AG04449 (cell line): ENCODE data around the gene C18orf54.

Source experiments
- CTCF ChIA-PET: fragments of 350-600 bp; formaldehyde crosslinking; extraction: SDS; loops from one replicate; lab custom pipeline; 2021; ENCODE audit warnings: antibody characterized with exemption; lab: Yijun Ruan, JAX
- POLR2A ChIA-PET: fragments of 400-600, 350-600 bp; formaldehyde crosslinking; extraction: SDS; loops from one replicate; lab custom pipeline; 2020; ENCODE audit warnings: antibody characterized with exemption, inconsistent platforms; lab: Yijun Ruan, JAX
- DNase-seq: peaks from one replicate; pipeline ENCODE4 v3.0.0-alpha.2; 2010; ENCODE audit warnings: low read depth, low spot score
- H3K4me3 ChIP-seq: 2 replicates; pipeline ENCODE4 v1.5.1; 2011; ENCODE audit warnings: low read depth, mild to moderate bottlenecking, control low read depth, low read length
- TF ChIP-seq, protein P1 (sequence below): IDR thresholded peaks from one replicate; pipeline ENCODE4 v1.5.1; 2011; ENCODE audit warnings: mild to moderate bottlenecking, moderate library complexity, low read length, control low read depth, inconsistent platforms; ENCODE audit not compliant: insufficient read depth; ENCODE audit errors: missing control alignments

Gene C18orf54

DNA sequence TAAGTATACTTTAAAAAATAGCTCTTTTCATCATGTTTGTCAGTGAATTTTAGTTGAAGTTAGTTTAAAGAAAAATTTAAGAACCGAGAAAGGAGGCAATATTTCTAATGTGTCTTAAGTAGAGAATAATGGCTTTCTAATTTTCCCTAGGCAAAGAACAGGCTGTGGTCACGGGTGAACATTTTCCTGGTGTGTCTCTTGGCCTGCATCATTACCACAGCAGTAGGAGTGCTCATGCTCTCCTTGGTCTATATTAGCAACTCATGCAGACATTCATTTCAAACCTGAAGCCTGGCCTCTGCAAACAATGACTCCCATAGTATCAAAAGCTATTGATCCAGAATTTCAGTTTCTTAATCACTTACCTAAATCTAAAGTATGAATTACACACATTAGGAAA is 57.4 kb downstream of the C18orf54 start:
- DNase-seq, result no peak
- no peak overlapping the region for H3K4me3 ChIP-seq
- POLR2A ChIA-PET, result no interaction called here
- TF ChIP-seq, protein P1, sequence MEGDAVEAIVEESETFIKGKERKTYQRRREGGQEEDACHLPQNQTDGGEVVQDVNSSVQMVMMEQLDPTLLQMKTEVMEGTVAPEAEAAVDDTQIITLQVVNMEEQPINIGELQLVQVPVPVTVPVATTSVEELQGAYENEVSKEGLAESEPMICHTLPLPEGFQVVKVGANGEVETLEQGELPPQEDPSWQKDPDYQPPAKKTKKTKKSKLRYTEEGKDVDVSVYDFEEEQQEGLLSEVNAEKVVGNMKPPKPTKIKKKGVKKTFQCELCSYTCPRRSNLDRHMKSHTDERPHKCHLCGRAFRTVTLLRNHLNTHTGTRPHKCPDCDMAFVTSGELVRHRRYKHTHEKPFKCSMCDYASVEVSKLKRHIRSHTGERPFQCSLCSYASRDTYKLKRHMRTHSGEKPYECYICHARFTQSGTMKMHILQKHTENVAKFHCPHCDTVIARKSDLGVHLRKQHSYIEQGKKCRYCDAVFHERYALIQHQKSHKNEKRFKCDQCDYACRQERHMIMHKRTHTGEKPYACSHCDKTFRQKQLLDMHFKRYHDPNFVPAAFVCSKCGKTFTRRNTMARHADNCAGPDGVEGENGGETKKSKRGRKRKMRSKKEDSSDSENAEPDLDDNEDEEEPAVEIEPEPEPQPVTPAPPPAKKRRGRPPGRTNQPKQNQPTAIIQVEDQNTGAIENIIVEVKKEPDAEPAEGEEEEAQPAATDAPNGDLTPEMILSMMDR, result no peak
- CTCF ChIA-PET, result interaction anchor here (1.6 to 2.1 kb wide), 2 partner anchors 23 to 30 kb away, joined by 5 to 6 read pairs; no protein-coding TSS in a partner anchor

DNA sequence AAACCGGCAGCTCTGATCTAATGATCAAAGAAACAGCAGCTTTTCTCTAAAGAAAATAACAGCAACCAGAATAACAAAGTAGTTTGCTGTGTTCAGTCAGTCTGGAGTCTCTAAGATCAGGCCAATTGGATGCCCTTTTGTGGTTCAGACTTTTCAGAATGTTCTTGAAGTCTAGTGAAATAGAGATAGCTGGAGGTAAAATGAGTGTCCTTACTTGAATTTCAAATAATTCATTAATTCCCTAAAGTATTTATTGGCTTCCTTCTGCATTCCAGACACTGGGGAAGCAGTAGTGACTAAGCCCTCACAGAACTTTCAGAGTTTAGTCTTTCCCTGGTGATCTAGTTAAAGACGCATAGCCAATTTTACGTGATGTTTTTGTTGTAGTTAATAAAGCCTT is 58.7 kb downstream of the C18orf54 start:
- DNase-seq, result peak; percentile 42
- ChIA-PET POLR2A (no interaction called here), CTCF (interaction anchor here (1.5 to 2.5 kb wide), 3 partner anchors 24 to 255 kb away, joined by 4 to 9 read pairs (median 5); no protein-coding TSS in a partner anchor)
- H3K4me3 ChIP-seq, result no peak overlapping the region
- TF ChIP-seq, protein P1, result no peak

DNA sequence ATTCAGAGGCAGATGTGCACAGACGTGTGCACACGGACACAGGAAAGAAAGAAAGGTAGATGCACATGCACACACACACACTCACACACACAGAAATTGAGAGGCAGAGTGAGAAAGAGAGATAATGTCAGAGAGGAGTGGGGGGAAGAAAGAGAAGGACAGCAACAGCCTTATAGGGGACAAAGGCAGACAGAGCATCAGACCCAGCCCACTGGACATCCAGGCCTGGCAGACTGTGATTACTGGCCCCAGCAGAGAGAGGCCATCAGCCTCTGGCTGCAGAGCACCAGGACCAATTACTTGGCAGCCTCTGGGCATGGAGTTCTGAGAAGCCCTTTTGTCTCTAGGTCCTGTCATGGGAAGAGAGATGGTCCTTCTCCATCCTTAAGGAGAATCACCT is 66.1 kb downstream of the C18orf54 start:
- no peak for DNase-seq
- ChIA-PET POLR2A (no interaction called here), CTCF (interaction anchor here (1.7 kb wide), 1 partner anchor 11 kb away, joined by 3 read pairs; no protein-coding TSS in a partner anchor)
- TF ChIP-seq, protein P1, result no peak
- no peak overlapping the region for H3K4me3 ChIP-seq

DNA sequence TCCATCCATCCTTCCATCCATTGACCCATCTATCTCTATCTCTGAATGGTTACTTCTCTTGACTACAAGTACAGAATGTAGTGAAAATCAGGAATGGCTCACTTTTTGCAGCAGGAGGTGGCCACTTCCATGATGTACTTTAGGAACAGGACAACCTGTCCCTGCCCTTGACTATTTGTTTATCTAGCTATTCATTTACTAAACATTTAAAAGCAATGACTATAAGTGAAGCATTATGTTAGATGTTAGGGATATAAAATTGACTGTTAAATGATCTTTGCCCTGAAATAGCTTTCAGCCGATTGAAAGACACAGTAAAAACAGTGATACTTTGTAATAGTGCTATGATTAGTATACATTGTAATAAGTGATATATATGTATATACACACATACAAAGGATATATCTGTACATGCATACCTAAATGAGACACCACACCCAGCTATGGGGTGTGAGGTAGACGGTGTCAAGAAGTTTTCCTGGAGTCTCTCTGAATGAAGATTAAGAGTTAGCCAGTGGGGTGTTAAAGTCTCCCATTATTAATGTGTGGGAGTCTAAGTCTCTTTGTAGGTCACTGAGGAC is 68.5 kb downstream of the C18orf54 start:
- DNase-seq, result no peak
- ChIA-PET CTCF (interaction anchor here (0.6 to 1.2 kb wide), 2 partner anchors 245 to 983 kb away, joined by 3 to 4 read pairs; no protein-coding TSS in a partner anchor), POLR2A (no interaction called here)
- no peak overlapping the region for H3K4me3 ChIP-seq
- TF ChIP-seq, protein P1, result no peak
